ENCODE data around the gene CHRD.

GRCh38 chr3:184386047-184386806 is 6.4 kb downstream of the CHRD start:
- TF ChIP-seq, protein P1, sequence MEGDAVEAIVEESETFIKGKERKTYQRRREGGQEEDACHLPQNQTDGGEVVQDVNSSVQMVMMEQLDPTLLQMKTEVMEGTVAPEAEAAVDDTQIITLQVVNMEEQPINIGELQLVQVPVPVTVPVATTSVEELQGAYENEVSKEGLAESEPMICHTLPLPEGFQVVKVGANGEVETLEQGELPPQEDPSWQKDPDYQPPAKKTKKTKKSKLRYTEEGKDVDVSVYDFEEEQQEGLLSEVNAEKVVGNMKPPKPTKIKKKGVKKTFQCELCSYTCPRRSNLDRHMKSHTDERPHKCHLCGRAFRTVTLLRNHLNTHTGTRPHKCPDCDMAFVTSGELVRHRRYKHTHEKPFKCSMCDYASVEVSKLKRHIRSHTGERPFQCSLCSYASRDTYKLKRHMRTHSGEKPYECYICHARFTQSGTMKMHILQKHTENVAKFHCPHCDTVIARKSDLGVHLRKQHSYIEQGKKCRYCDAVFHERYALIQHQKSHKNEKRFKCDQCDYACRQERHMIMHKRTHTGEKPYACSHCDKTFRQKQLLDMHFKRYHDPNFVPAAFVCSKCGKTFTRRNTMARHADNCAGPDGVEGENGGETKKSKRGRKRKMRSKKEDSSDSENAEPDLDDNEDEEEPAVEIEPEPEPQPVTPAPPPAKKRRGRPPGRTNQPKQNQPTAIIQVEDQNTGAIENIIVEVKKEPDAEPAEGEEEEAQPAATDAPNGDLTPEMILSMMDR (conservative IDR thresholded peaks at IDR 0.05) = no peak
- no peak for TF ChIP-seq ZFX (IDR thresholded peaks at IDR 0.05)
